Endodermal cell (in vitro differentiated cells): Measurements from ENCODE around the gene RASEF. TPM values are rescaled to one million over a fixed set of nuclear protein-coding genes. Genes with fewer than 3 reads are reported as not detected.
"Not testable (repeated sequence)": the region's sequence is repeated elsewhere in the genome, so short reads cannot be mapped to it uniquely, and the experiment has no call there.

Experiments
- DNase-seq: peaks from one replicate; pipeline ENCODE4 v3.0.0-alpha.2; 2017
- H3K27ac ChIP-seq: 2 replicates; pipeline ENCODE4 v1.5.1; 2013; ENCODE audit warnings: mild to moderate bottlenecking, low read depth, low read length, moderate library complexity
- H3K27me3 ChIP-seq: 2 replicates; pipeline ENCODE4 v1.6.1; 2013; ENCODE audit warnings: mild to moderate bottlenecking, low read length, moderate library complexity; ENCODE audit not compliant: insufficient read depth, control insufficient read depth, poor library complexity, severe bottlenecking
- H3K36me3 ChIP-seq: 2 replicates; pipeline ENCODE4 v1.7.0; 2013; ENCODE audit warnings: mild to moderate bottlenecking, low read length, moderate library complexity; ENCODE audit not compliant: control insufficient read depth, insufficient read depth
- H3K4me1 ChIP-seq: one replicate; pipeline ENCODE4 v1.7.0; 2013; ENCODE audit warnings: low read length; ENCODE audit not compliant: control insufficient read depth, insufficient read depth
- H3K4me3 ChIP-seq: 2 replicates; pipeline ENCODE4 v1.5.1; 2013; ENCODE audit warnings: mild to moderate bottlenecking, low read length, moderate library complexity
- H3K9ac ChIP-seq: 2 replicates; pipeline ENCODE4 v1.6.1; 2013; ENCODE audit warnings: mild to moderate bottlenecking, low read length, moderate library complexity; ENCODE audit not compliant: poor library complexity, severe bottlenecking; ENCODE audit errors: extremely low read depth
- H3K9me3 ChIP-seq: 2 replicates; pipeline ENCODE4 v1.6.1; 2013; ENCODE audit warnings: mild to moderate bottlenecking, low read length, moderate library complexity; ENCODE audit not compliant: control insufficient read depth
- H3K27ac Mint-ChIP-seq: 2 replicates; pipeline ENCODE4 v1.8.0; 2020; ENCODE audit warnings: mixed read lengths
- H3K27me3 Mint-ChIP-seq: 2 replicates; pipeline ENCODE4 v1.8.0; 2021; ENCODE audit warnings: mild to moderate bottlenecking, mixed read lengths; ENCODE audit not compliant: insufficient read depth
- H3K36me3 Mint-ChIP-seq: 2 replicates; pipeline ENCODE4 v1.8.0; 2020; ENCODE audit warnings: low read depth, mixed read lengths
- H3K4me1 Mint-ChIP-seq: 2 replicates; pipeline ENCODE4 v1.8.0; 2020; ENCODE audit warnings: mixed read lengths
- H3K4me3 Mint-ChIP-seq: 2 replicates; pipeline ENCODE4 v1.8.0; 2020; ENCODE audit warnings: mild to moderate bottlenecking, moderate library complexity, mixed read lengths
- H3K9me3 Mint-ChIP-seq: 2 replicates; pipeline ENCODE4 v1.8.0; 2020; ENCODE audit warnings: mild to moderate bottlenecking, mixed read lengths
- WGBS, 2 experiments: methylation state at CpG; one replicate each; pipeline versions ENCODE4 v1.1.5 to v1.1.7; 2013; ENCODE audit warnings: missing lambda C conversion rate in 2 of 2, mixed read lengths in 1 of 2; ENCODE audit not compliant: insufficient coverage in 1 of 2, insufficient read length in 1 of 2; 5-methylcytosine and 5-hydroxymethylcytosine counted together
- total RNA-seq, 2 donors: library from RNA; stranded (reverse); fragmentation: NEBNext Ultra II Directional in 1 of 2; extraction: Animal tissue kit (Norgen Biotek cat#: 25700) in 1 of 2; gene quantifications; 2 replicates in 1 of 2; 3 replicates in 1 of 2; pipeline ENCODE4 v1.2.1, GENCODE V29; 2021
- TF ChIP-seq, protein P1 (sequence below): fragments of 200-600 bp; sonication (generic); conservative IDR thresholded peaks from 2 replicates; pipeline ENCODE4 v1.5.0; 2021; ENCODE audit warnings: antibody characterized with exemption, mild to moderate bottlenecking

RASEF gene
- total RNA-seq, 2 donors from 2014 or later, result 1.1 to 1.7 TPM

DNA sequence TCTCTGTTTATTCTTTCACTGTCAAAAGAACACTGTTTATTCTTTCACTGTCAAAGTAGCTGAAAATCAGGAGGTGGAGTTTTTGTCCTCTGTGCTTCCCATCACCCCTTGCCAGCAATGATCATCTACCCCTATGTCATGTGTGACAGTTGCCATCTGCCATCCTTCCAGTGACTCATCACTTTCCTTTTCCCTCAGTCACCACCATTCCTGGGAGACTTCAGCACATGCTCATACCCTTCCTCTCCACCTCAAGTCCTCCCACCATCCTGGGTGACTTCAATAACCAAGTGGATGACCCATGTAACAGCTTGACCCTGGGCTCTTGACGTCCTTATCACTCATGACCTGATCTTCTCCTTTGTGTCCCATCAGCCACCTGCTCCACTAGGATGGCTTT is 43.3 kb upstream of the RASEF start:
- peaks cover 3% of the 10 kb centered on the region for H3K9me3 Mint-ChIP-seq
- no peak overlapping the region for H3K27ac Mint-ChIP-seq
- Histone ChIP-seq H3K27me3 (no peaks in the 10 kb centered on the region), H3K9ac (no peak overlapping the region), H3K27ac (no peak overlapping the region), H3K36me3 (no peaks in the 10 kb centered on the region), H3K4me3 (no peak overlapping the region), H3K4me1 (no peaks in the 10 kb centered on the region), H3K9me3 (no peaks in the 10 kb centered on the region)
- DNase-seq, result no peak
- no peaks in the 10 kb centered on the region for H3K27me3 Mint-ChIP-seq
- no peaks in the 10 kb centered on the region for H3K4me1 Mint-ChIP-seq
- no peak overlapping the region for H3K4me3 Mint-ChIP-seq
- 80 to 83% methylated on average over 1 of the region's 1 CpG for WGBS, 2 experiments
- TF ChIP-seq, protein P1, sequence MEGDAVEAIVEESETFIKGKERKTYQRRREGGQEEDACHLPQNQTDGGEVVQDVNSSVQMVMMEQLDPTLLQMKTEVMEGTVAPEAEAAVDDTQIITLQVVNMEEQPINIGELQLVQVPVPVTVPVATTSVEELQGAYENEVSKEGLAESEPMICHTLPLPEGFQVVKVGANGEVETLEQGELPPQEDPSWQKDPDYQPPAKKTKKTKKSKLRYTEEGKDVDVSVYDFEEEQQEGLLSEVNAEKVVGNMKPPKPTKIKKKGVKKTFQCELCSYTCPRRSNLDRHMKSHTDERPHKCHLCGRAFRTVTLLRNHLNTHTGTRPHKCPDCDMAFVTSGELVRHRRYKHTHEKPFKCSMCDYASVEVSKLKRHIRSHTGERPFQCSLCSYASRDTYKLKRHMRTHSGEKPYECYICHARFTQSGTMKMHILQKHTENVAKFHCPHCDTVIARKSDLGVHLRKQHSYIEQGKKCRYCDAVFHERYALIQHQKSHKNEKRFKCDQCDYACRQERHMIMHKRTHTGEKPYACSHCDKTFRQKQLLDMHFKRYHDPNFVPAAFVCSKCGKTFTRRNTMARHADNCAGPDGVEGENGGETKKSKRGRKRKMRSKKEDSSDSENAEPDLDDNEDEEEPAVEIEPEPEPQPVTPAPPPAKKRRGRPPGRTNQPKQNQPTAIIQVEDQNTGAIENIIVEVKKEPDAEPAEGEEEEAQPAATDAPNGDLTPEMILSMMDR, result no peak
- no peaks in the 10 kb centered on the region for H3K36me3 Mint-ChIP-seq

DNA sequence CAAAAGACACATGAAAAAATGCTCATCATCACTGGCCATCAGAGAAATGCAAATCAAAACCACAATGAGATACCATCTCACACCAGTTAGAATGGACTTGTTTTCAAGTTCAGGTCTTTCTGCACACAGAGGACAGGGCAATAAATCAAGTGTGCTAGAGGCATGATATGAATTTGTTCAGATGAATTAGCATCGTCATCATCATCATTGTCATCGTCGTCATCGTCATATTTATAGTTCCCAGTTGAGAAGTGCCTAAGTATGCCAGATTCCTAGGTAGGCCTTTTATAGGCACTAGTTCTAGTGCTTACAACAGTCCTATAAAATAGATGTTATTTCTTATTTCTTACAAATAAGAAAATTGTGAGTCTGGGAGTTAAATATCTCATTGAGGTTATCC is 34.7 kb upstream of the RASEF start:
- Histone ChIP-seq H3K9ac (no peak overlapping the region), H3K4me1 (no peaks in the 10 kb centered on the region), H3K9me3 (no peaks in the 10 kb centered on the region), H3K27ac (no peak overlapping the region), H3K4me3 (no peak overlapping the region), H3K27me3 (peaks cover 7% of the 10 kb centered on the region), H3K36me3 (no peaks in the 10 kb centered on the region)
- H3K36me3 Mint-ChIP-seq, result no peaks in the 10 kb centered on the region
- no peaks in the 10 kb centered on the region for H3K4me1 Mint-ChIP-seq
- H3K4me3 Mint-ChIP-seq, result no peak overlapping the region
- peaks cover 3% of the 10 kb centered on the region for H3K27me3 Mint-ChIP-seq
- no peak overlapping the region for H3K27ac Mint-ChIP-seq
- 63 to 97% methylated on average over 1 to 4 of the region's 4 CpGs for WGBS, 2 experiments
- DNase-seq, result no peak
- H3K9me3 Mint-ChIP-seq, result peaks cover 8% of the 10 kb centered on the region
- TF ChIP-seq, protein P1, result no peak

DNA sequence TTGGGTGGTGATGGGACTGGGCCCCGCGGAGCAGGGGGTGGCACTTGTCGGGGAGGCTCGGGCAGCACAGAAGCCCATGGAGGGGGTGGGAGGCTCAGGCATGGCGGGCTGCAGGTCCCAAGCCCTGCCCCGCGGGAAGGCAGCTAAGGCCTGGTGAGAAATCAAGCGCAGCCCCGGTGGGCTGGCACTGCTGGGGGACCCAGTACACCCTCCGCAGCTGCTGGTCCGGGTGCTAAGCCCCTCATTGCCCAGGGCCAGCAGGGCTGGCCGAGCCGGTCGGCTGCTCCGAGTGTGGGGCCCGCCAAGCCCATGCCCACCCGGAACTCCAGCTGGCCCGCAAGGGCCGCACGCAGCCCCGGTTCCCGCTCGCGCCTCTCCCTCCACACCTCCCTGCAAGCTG is 30.4 kb upstream of the RASEF start:
- H3K4me3 Mint-ChIP-seq, H3K27me3 ChIP-seq, H3K36me3 Mint-ChIP-seq, H3K27ac Mint-ChIP-seq, H3K36me3 ChIP-seq, DNase-seq, H3K4me1 Mint-ChIP-seq, H3K4me3 ChIP-seq, H3K27me3 Mint-ChIP-seq, H3K9me3 ChIP-seq, H3K4me1 ChIP-seq, H3K27ac ChIP-seq, H3K9ac ChIP-seq: not testable (repeated sequence)
- H3K9me3 Mint-ChIP-seq, result peaks cover 12% of the 10 kb centered on the region
- WGBS, 2 experiments, result 95 to 100% methylated on average over 3 to 24 of the region's 24 CpGs

DNA sequence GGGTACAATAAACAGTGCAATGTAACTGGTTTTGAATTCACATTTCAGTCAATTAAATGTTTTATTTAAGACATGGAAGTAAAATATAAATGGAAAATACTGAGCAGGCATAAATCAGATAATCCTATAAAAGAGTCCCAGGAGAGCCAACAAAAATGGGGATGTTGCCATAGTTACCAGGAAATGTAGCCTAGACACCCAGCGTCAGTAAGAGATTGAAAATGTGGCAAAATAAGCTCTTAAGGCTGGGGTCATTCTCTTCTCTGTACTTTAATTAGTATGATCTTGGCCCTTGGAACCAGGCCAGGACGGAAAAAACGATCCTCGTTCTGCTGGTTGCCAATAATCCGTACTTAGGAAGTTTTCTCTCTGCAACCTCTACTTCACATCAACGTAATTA is 18.9 kb upstream of the RASEF start:
- Histone ChIP-seq H3K27me3 (no peaks in the 10 kb centered on the region), H3K9ac (no peak overlapping the region), H3K4me1 (no peaks in the 10 kb centered on the region), H3K36me3 (no peaks in the 10 kb centered on the region), H3K27ac (no peak overlapping the region), H3K4me3 (no peak overlapping the region), H3K9me3 (no peaks in the 10 kb centered on the region)
- peaks cover 5% of the 10 kb centered on the region for H3K27me3 Mint-ChIP-seq
- DNase-seq, result no peak
- no peaks in the 10 kb centered on the region for H3K9me3 Mint-ChIP-seq
- no peak overlapping the region for H3K27ac Mint-ChIP-seq
- H3K4me1 Mint-ChIP-seq, result no peaks in the 10 kb centered on the region
- TF ChIP-seq, protein P1, result no peak
- no peaks in the 10 kb centered on the region for H3K36me3 Mint-ChIP-seq
- no peak overlapping the region for H3K4me3 Mint-ChIP-seq
- WGBS, 2 experiments, result 88 to 94% methylated on average over 4 to 6 of the region's 6 CpGs
